ENCODE results near the gene DDX52. TPM values are rescaled to one million over a fixed set of nuclear protein-coding genes. Genes with fewer than 3 reads are reported as not detected.
A peak's percentile ranks its signal among the peaks of the same experiment; 100 is the strongest.

DDX52 gene
- total and polyA plus RNA-seq, 9 of the 15 experiments (the other 6 are each of a cell fraction or from before 2014, with no cell fraction given) = 19.1 to 50.5 (median 34.8) TPM

DNA sequence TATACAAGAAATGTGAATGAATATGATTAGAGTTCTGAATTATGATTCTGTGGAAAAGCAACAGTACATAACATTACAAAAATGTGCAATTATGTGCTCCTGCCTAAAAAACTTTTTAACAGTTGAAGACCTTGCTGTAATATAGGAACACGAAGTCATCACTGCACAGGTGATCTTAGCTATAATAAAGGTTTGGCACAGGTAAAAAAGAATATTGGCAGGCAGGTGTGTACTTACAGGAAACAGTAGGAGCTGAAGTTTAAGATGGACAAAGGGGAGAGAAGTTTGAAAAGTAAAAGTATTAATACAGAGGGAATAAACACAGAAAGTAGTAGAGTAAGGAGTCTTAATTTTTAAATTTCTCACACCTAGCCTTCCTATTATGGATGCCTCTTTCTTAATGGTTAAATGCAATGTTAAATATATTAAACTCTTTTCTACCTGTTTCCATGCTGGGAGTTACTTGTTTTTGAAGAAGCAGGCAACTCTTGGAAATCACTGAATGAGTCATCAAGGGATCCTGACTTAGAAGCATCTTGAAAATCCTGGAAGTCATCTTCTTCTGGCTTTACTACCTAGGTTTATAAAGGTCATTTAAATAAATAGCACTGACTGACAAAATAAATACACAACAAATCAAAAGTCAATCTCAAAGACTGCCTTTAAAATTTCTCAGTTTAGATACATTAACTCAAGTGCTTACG lies 74.7 kb downstream of the DDX52 start:
- no peaks in the 10 kb centered on the region for H3K9me1 ChIP-seq (ENCODE audit: control insufficient read depth, insufficient read depth, low read length)
- intact Hi-C loops (cut with micrococcal nuclease) = no loop called here
- no peak for ATAC-seq
- no peak overlapping the region for H3K9ac ChIP-seq (ENCODE audit: insufficient read depth in 1 of 2, low read depth in 2 of 2, low read length in 2 of 2)
- ChIA-PET POLR2A (interaction anchor here (0.9 to 1.6 kb wide), 3 partner anchors 11 to 17 kb away, joined by 3 to 4 read pairs (median 3); no protein-coding TSS in a partner anchor), CTCF (ENCODE audit: low intra/inter-chr PET ratio) (no interaction called here)
- no peak overlapping the region for H3K4me2 ChIP-seq (ENCODE audit: insufficient read depth, low read length)
- H4K20me1 ChIP-seq (replicated peaks; ENCODE audit: control insufficient read depth, insufficient read depth, low read length) = no peaks in the 10 kb centered on the region
- TF ChIP-seq KLF6 (CRISPR knock-in tag; IDR thresholded peaks at IDR 0.05; ENCODE audit: borderline replicate concordance) = no peak
- TF ChIP-seq SMAD1 (IDR thresholded peaks at IDR 0.05; ENCODE audit: low read depth, low read length, partially characterized antibody) = no peak
- no peak for TF ChIP-seq HNRNPLL (IDR thresholded peaks at IDR 0.05; ENCODE audit: low read depth, low read length, poor library complexity, severe bottlenecking)
- no peak for TF ChIP-seq DMBX1 (CRISPR knock-in tag; IDR thresholded peaks at IDR 0.05; ENCODE audit: borderline replicate concordance)
- no peak for TF ChIP-seq SRSF7 (optimal IDR thresholded peaks at IDR 0.05; ENCODE audit: low read depth, low read length)
- TF ChIP-seq, protein P1, sequence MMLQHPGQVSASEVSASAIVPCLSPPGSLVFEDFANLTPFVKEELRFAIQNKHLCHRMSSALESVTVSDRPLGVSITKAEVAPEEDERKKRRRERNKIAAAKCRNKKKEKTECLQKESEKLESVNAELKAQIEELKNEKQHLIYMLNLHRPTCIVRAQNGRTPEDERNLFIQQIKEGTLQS (IDR thresholded peaks at IDR 0.05) = peak; percentile 23; the same call in 1 of the 2 replicates
- TF ChIP-seq, protein P1 (CRISPR knock-in tag; conservative IDR thresholded peaks at IDR 0.05) = no peak
- no peak for TF ChIP-seq STAG1 (CRISPR knock-in tag; IDR thresholded peaks at IDR 0.05; ENCODE audit: borderline replicate concordance)
- TF ChIP-seq ARNT (IDR thresholded peaks at IDR 0.05) = no peak
- H3K27ac ChIP-seq (ENCODE audit: extremely low read depth, low read depth, low read length) = no peak overlapping the region
- H3K36me3 ChIP-seq (ENCODE audit: control insufficient read depth, insufficient read depth, low read length) = peaks cover 50% of the 10 kb centered on the region; the same call in 2 of the 3 replicates
- H3K79me2 ChIP-seq (ENCODE audit: control insufficient read depth, insufficient read depth, low read length) = no peaks in the 10 kb centered on the region
- H3K27me3 ChIP-seq (ENCODE audit: control insufficient read depth in 2 of 2, insufficient read depth in 2 of 2, low read length in 2 of 2) = no peaks in the 10 kb centered on the region
- no peak for DNase-seq (ENCODE audit: extremely low read depth in 1 of 4, low spot score in 3 of 4)
- no peaks in the 10 kb centered on the region for H3K4me1 ChIP-seq (replicated peaks in 1 of 2; ENCODE audit: control insufficient read depth in 2 of 2, insufficient read depth in 2 of 2, low read length in 2 of 2)
- WGBS (ENCODE audit: insufficient coverage, low coverage, missing lambda C conversion rate) = 70% methylated on average over 2 of the region's 2 CpGs
- no peak for FAIRE-seq
- BruUV-seq (replicated peaks) = no TSS peak
- H3K4me3 ChIP-seq = no peak overlapping the region
- in situ Hi-C loops (cut with MboI) = no loop called here
- H3K9me3 ChIP-seq (replicated peaks; ENCODE audit: control insufficient read depth, insufficient read depth, low read depth, low read length) = no peaks in the 10 kb centered on the region
- H2AFZ ChIP-seq (ENCODE audit: low read depth, low read length) = no peak overlapping the region

Data from K562 (cell line).